Coronary artery (tissue), 2 donors: ENCODE results near the gene KIF5A.

ENCODE experiments used
- DNase-seq: peaks from one replicate; pipeline ENCODE4 v3.0.0-alpha.2; 2017; ENCODE audit warnings: low spot score
- H3K27ac ChIP-seq, 2 donors: fragments of 200-600 bp; sonication (generic); one replicate each; pipeline ENCODE4 v1.5.1; 2016 to 2019
- H3K4me3 ChIP-seq: fragments of 200-600 bp; sonication (generic); 2 replicates; pipeline ENCODE4 v1.5.1; 2016; ENCODE audit warnings: mild to moderate bottlenecking, moderate library complexity
- TF ChIP-seq, protein P1 (sequence below): fragments of 200-600 bp; sonication (generic); IDR thresholded peaks from one replicate; pipeline ENCODE4 v1.5.1; 2019; ENCODE audit warnings: antibody characterized with exemption

KIF5A gene

DNA sequence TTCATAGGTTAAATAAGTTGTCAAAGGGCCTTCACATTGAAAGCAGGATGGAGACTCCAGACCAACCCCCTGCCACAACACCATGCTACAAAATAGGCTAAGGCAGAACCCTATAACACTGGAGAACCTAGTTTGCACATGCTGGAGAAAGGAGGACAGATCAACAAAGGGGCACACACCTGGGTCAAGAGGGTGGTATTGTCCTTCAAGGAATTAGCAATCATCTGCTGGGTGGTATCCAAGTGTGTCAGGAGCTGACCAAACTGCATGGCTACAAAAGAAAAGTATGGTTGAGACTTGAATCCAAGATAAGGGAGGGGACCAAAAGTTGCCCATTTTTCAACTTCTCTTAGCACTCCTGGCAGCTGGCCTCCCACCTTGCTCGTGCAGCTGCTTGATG, 18.0 kb upstream of the KIF5A start:
- TF ChIP-seq, protein P1, sequence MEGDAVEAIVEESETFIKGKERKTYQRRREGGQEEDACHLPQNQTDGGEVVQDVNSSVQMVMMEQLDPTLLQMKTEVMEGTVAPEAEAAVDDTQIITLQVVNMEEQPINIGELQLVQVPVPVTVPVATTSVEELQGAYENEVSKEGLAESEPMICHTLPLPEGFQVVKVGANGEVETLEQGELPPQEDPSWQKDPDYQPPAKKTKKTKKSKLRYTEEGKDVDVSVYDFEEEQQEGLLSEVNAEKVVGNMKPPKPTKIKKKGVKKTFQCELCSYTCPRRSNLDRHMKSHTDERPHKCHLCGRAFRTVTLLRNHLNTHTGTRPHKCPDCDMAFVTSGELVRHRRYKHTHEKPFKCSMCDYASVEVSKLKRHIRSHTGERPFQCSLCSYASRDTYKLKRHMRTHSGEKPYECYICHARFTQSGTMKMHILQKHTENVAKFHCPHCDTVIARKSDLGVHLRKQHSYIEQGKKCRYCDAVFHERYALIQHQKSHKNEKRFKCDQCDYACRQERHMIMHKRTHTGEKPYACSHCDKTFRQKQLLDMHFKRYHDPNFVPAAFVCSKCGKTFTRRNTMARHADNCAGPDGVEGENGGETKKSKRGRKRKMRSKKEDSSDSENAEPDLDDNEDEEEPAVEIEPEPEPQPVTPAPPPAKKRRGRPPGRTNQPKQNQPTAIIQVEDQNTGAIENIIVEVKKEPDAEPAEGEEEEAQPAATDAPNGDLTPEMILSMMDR, result no peak
- no peak for DNase-seq
- Histone ChIP-seq H3K27ac (no peak overlapping the region), H3K4me3 (no peak overlapping the region)

DNA sequence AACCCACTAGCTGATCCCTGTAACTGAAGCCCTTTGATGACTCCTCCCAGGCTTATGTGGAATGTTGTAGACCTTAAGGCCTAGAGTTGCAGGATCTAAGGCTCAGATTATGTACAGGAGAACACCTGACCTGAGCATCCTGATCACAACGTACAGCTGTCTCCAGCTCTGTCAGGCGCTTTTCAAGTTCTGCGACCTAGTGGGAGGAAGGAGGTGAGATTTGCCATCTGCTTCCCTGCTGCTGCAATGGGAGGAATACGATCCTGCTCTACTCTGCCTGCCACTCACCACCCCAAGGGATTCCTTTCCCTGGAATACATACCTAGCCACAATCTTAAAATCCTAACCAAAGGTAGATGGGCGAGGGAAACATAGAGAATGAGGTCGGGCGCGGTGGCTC, 16.7 kb upstream of the KIF5A start:
- DNase-seq, result no peak
- TF ChIP-seq, protein P1, result no peak
- Histone ChIP-seq H3K4me3 (no peak overlapping the region), H3K27ac (no peak overlapping the region)

DNA sequence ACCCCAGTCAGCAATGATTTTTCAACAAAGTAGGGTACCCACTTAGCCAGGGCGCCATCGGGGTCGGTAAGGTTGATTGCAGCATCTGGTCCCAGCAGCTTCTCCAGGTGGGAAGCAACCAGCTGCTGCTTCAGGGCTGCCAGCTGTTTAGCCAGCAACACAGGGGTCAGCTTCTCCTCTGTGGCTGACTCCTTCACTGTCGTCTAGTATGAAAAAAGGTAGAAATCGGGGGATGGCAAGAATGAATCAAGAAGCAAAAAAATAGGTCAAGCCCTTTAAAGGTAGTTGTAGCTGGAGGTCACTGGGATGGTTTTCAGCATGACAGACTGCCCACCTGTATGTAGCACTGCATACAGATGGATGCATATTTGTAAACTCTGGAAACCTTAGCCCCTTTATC, 15.6 kb upstream of the KIF5A start:
- TF ChIP-seq, protein P1, result no peak
- H3K4me3 ChIP-seq, result no peak overlapping the region
- no peak overlapping the region for H3K27ac ChIP-seq
- no peak for DNase-seq

DNA sequence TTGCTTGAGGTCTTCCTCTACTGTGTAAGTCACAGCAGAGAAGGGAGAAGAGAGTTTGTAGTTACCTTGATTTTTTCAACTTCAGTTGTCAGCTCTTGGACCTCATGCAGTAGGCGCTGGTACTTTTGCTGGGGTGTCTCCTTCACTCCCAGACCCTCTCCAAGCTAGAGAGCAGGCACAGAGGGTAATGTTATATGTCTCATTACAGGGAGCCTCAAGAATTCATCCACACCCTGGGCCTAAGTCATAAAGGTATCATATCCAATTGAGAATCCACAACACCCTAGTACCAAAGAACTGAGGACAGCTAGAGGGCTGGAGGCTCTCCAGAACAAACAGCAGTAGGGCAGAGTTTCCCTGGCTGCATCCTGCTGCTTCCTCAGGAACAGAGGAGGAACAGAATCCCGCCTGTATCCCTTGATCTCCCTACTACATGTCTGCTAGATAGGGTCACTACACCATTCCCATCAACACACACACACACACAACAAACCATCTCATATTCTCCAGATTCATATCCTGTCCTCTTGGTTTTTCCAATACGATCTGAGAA, 14.8 kb upstream of the KIF5A start:
- TF ChIP-seq, protein P1, result no peak
- Histone ChIP-seq H3K4me3 (no peak overlapping the region), H3K27ac (no peak overlapping the region)
- DNase-seq, result no peak

DNA sequence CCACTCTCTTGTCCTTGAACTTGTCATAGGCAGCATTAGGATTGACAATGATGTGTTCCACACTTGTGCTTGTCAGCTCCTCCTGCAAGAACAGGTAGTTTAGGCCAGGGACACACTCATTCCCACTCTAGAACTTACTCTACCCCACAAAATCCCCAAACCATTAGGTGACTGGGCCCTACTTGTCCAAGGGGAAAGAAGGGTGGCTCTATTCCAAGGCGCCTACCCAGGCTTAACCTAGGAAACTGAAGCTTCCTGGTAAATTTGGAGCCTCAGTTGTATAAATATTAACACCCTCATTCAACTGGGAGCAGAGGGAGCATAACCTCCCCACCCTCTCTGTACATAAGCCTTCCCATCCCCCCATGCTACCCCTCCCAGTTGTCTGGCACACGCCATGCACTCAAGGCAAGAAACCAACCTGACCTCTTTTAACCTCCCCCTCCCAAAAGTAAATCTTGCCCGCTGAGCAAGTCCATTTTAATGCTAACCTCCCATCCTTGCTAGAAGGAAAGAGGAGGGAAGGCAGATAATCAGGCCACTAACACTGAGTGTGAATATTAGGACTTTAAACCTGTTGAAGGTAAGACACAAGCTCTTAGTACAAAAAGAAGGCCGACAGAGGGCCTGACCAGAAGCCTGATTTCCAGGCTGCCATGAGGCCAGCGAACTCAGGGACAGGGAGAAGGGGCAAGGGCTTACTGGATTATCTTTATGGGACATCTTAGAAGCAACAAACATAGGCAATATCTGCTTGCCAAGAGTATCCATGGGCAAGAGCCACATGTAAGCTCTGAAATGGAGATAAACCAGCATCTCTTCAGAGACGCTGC, 13.9 kb upstream of the KIF5A start:
- H3K27ac ChIP-seq, result no peak overlapping the region
- DNase-seq, result no peak

DNA sequence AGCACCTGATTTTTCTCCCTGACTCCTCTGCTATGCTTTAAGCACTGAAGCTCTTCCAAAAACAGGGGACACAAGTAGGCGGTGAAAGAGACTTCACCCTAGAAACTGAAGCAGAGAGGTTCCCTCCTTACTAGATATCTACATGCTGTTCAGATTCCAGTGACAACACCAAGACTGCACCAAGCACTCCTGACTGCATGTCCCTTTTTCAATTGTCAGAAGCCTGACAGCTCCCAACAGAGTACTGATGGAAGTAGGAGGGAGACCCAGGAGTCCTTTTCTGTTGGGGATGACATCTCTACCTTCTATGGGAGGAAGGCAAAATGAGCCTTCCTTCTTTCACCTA, 13.3 kb upstream of the KIF5A start:
- no peak overlapping the region for H3K4me3 ChIP-seq
- TF ChIP-seq, protein P1, result no peak
- H3K27ac ChIP-seq, result no peak overlapping the region
- DNase-seq, result no peak

More for the DNA sequence above, 13.9 kb upstream of the KIF5A start:
- H3K4me3 ChIP-seq, result no peak overlapping the region
- TF ChIP-seq, protein P1, result no peak
